ENCODE measurements around the gene MLYCD.

The MLYCD gene

DNA sequence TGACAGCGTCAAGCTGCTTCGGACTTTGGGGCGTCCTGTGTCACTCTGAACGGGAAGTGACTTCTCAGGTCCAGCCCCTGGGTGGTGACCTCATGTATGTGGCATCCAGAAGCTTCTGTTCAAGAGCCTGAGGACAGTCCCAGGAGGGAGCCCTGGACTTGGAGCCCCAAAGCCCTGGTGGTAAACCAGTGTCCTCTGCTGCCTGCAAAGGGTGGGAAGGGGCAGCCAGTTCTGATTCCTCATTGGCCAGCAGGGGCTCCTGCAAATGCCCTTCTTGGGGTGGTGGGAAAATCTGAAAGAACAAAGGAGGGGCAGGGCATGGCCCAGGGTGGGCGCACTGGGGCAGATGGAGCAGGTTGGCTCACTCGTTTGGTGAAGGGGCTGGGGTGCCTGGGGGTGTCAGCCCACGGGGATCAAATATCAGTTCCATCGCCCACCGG is 55.7 kb downstream of the MLYCD start:
- no peak for DNase-seq (ENCODE audit: low read depth, low spot score)

DNA sequence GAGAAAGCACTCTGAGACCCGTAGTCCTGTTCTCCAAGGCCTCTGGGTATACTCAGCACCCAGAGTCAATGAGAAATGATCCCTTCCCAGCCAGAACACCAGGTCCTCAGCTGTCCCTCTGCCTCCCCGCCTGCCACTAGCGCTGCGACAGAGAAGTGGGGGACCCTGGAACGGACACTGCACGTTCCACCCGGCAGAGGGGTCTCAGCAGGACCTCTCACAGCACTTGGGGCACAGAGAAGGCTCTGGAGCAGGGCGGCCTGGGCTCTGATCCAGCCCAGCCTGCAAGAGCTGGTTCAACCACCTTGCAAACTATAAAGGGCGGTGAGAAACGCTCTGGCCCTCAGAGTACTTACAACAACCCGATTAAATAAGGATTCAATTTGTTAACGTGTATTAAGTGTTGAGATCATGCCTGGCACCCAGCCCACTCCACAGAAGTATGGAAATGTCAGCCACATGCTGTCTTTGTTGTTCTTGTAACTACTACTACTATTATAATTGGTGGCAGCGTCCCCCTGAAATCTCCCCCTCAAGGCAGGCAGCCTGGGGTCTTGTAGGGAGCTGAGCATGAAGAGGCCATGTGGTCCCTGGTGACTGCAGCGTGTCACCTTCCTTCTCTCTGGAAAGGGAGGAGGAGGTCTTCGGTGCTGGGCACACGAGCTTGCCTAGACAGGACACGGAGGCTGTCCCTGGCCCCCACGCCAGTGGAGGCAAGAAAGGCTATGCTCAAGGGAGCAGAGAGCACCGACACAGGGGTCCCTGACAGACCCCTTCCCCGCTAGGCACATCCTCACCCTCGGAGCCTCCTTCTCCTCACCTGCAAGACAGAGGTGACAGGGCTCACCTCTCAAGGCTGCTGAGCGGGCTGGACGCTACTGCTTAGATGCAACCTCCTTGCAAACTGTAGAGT is 56.6 kb downstream of the MLYCD start:
- no peak for DNase-seq (ENCODE audit: low read depth, low spot score)

DNA sequence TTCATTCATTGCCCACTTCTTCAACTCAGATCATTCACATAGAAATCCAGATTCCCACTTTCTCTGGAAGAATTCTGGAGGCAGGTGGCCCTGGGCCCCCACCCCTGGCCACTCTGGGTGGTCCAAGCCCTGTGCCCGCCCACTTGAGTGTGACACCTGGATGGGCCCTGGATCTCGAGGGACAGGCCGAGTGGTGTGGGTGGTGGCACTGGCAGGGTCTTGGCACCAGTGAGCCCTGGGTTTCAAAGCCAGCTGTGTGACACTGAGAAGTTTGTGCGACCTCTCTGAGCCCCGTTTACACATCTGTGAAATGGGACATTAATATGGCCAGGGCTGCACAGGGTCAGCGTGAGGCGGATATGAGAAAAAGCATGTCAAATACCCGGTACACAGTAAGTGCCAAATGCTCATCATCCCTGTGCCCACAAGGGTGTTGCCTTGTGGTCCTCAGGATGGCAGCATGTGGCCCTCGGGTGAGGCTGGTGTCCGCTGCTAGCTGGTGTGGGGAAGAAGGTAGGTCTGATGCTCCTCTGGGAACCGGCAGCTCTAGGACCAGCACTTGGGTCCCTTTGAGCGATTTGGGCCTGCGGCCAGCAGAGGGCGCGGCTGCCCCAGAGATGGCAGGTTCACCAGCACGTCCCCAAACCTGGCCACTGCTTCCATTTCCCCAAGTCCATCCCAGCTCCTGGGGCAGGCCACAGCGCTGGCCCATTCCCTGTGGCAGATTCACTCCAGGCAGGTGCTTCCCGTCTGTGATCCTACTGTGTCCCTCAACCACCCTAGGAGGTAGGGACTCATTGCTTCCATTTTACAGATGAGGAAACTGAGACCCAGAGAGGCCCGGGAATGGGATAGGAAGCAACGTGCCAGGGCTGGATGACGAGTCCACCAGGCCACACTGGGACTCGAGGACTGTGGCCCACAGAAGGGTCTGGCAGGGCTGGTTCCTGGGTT is 57.7 kb downstream of the MLYCD start:
- no peak for DNase-seq (ENCODE audit: low read depth, low spot score)

DNA sequence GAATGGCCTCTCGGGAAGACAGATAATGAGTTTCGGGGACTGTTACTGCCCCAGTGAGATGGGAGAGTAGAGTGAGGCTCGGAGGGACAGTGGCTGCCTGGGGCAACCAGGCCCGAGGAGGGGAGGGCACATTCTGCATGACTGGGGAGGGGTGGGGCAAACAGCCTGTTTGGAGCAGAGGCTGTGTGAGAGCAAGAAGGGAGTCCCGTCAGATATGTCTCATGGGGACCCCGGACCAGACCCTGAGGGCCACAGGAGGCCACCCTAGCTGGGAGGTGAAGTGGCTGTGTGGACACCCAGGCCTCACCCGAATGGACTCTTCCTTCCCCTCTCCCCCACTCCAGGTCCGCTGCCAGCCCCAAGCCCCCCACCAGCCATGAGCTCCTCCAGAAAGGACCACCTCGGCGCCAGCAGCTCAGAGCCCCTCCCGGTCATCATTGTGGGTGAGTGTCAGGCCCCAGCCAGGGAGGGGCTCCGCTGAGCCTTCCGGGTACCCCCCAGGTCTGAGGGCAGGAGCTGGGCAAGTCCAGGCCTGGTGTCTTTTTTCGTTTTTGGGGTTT is 58.5 kb downstream of the MLYCD start:
- no peak for DNase-seq (ENCODE audit: low read depth, low spot score)

DNA sequence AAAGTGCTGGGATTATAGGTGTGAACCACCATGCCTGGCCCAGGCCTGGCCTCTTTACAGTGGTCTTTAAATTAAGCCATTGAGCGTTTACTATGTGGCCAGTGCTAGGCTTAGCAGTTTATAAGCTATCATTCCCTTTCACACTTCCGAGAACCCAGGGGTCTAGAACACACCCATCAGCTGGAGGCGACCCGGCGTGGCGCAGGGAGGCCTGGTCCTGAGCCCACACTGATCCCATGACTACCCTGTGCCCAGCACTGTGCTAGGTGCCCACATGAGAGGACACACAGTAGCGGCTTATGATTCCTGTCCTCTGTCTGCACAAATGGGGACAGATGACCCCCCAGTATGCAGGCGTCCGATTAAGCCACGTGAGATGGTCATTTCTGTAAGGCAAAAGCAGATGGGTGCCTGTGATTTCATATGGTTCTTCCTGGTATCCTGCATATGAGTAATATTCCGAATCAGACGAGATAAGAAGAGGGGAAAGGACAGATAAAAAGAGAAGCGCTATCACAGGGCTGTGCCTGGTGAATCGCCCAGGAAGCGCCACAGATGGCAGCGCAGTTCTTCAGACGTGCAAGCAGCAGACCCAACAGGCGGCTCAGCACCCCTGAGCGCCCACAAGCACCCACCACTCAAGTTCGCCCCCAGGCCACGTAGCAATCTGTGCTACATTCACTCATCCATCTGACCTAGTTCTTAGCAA is 59.4 kb downstream of the MLYCD start:
- DNase-seq (ENCODE audit: low read depth, low spot score): no peak

DNA sequence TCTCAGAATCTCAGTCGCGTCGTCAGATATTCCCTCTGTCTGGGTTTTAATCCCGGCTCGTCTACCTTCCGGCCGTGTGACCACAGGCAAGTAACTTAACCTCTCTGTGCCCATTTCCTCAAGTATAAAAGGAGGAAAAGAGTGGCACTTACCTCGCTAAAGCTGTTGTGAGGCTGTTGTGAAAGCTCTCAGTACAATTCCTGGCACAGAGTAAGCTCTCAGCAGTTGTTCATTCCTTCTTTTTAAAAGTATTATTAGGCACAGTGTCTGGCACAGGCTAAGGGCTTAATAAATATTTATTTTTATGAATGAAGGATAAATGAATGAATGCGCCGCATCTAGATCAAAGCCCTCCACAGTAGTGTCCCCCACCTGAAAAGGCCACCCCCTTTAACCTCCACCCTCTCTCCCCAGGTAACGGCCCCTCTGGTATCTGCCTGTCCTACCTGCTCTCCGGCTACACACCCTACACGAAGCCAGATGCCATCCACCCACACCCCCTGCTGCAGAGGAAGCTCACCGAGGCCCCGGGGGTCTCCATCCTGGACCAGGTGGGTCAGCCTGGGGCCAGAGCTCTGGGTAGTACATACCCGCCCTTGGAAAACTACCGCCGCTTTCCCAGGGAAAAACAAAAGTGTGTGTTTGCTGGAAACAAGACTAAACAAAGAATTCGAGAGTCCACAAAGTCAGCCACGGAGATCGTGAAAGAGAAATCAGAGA is 60.1 kb downstream of the MLYCD start:
- no peak for DNase-seq (ENCODE audit: low read depth, low spot score)

DNA sequence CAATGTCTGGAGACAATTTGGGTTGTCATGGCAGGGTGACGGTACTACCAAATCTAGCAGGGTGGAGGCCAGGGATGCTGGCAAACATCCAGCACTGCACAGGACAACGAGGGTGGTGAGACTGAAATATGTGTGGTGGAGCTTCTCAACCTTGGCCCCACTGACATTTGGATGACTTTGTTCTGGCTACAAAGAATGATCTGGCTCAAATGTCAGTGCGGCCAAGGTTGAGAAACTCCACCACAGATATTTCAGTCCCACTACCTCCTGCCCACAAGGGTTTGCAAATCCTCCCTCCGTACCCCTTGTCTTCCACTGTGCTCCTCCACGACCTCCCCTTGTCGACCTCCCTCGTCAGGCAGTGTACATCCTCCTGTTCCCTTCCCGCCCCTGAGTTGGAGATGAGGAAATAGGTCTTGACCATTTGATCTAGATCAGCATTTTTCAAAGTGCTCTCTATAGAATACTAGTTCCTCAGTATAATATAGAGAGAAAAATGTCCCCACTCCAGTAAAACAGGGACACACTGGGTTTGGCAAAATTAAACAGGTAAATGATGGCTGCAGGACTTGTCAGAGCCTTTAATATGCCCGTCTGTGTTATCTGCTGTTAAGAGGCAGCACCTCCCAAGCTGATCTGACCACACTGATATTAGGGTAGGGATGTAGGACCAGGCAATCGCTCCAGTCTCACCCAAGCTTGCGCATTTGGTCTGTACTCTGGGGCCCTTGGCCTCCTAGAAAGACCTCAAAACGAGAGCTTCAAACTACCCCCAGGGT is 60.9 kb downstream of the MLYCD start:
- DNase-seq (ENCODE audit: low read depth, low spot score): no peak

DNA sequence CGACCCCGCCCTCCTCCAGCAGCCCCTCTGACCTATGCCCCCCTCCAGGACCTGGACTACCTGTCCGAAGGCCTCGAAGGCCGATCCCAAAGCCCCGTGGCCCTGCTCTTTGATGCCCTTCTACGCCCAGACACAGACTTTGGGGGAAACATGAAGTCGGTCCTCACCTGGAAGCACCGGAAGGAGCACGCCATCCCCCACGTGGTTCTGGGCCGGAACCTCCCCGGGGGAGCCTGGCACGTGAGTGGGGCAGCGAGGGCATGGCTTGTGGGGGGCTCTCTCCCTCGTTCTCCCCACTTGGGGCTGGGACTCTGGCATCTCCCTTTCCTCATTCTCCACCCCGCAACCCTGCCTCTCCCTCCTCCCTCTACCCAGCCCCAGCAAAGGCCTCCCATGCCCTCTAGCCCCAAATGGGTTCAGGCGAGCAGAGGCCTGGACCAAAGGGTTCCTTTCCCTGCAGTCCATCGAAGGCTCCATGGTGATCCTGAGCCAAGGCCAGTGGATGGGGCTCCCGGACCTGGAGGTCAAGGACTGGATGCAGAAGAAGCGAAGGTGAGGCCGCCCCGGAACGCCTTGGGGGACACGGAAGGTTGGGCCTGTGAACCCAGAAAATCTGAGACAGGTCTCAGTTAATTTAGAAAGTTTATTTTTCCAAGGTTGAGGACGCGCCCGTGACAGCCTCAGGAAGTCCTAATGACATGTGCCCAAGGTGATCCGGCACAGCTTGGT is 61.8 kb downstream of the MLYCD start:
- no peak for DNase-seq (ENCODE audit: low read depth, low spot score)

DNA sequence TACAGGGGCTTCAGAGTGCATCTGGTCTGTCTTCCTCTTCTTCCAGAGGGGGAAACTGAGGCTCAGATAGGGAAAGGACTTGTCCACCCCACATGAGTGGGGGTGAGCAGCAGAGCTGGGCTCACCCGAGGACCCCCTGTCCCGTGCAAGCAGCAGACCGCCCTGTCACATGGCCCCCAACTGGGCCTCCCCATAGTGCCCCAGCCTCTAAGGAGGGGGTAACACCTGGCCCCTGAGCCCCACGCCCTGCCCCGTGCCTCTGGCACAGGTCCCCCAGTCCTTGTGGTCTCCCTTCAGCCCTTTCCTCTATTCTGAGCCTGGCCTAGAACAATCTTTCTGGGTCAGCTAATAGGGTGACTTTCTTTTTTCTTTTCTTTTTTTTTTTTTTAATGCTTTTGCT is 62.7 kb downstream of the MLYCD start:
- DNase-seq (ENCODE audit: low read depth, low spot score): no peak

DNA sequence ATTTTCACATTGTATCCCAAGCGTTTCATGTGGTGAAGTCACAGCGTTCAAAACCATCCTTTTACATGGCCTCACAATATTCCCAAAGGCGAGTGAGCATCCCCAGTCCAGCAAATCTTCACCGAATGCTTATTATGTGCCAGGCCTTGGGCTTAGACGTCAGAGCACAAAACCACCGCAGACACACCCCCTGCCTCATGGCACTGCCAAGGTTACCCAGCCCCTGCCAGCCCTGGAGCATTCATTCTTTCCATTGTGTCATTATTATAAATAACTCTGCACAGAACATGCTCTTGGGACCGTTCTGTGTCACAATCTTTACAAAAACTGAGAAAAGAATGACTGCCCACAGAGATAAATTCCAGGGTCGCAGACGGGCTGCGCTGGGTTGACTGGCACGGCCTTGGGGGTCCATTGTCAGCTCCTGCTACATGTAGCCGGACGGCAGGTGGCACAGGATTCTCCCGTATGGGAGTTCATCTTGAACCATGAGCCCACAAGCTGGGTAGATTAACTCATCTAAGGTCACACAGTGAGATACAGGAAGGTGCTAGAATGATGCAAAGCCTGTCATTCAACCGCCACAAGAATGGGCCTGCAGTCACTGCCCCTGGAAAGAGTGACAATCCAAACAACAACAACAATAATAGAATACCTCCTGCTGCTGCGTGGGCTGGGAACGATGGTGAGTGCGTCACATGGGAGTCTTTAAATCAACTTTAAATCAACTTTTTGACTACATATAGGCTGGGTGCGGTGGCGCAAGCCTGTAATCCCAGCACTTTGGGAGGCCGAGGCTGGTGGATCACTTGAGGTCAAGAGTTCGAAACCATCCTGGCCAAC is 64.6 kb downstream of the MLYCD start:
- DNase-seq (ENCODE audit: low read depth, low spot score): no peak

DNA sequence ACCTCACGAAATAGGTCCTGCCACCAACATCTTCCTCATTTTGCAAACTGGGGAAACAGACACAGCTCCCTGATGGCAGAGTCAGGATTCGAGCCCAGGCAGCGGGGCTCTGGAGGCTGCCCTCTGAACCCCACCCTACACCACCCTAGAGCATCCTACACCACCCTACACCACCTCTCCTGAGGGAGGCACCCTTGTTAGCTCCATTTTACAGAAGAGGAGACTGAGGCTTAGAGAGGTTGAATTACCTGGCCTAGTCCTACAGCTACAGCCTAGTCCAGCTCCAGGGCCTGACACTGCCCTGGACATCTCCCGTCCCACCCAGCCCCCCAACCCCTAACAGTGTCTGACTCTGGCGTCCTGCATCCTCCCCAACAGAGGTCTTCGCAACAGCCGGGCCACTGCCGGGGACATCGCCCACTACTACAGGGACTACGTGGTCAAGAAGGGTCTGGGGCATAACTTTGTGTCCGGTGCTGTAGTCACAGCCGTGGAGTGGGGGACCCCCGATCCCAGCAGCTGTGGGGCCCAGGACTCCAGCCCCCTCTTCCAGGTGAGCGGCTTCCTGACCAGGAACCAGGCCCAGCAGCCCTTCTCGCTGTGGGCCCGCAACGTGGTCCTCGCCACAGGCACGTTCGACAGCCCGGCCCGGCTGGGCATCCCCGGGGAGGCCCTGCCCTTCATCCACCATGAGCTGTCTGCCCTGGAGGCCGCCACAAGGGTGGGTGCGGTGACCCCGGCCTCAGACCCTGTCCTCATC is 65.9 kb downstream of the MLYCD start:
- no peak for DNase-seq (ENCODE audit: low read depth, low spot score)

DNA sequence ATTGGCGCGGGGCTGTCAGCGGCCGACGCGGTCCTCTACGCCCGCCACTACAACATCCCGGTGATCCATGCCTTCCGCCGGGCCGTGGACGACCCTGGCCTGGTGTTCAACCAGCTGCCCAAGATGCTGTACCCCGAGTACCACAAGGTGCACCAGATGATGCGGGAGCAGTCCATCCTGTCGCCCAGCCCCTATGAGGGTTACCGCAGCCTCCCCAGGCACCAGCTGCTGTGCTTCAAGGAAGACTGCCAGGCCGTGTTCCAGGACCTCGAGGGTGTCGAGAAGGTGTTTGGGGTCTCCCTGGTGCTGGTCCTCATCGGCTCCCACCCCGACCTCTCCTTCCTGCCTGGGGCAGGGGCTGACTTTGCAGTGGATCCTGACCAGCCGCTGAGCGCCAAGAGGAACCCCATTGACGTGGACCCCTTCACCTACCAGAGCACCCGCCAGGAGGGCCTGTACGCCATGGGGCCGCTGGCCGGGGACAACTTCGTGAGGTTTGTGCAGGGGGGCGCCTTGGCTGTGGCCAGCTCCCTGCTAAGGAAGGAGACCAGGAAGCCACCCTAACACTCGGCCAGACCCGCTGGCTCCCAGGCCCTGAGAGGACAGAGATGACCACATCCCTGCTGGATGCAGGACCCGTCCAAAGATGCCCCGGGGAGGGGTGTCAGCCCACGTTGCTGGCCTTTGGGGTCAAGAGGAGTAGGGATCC is 66.7 kb downstream of the MLYCD start:
- DNase-seq (ENCODE audit: low read depth, low spot score): no peak

DNA sequence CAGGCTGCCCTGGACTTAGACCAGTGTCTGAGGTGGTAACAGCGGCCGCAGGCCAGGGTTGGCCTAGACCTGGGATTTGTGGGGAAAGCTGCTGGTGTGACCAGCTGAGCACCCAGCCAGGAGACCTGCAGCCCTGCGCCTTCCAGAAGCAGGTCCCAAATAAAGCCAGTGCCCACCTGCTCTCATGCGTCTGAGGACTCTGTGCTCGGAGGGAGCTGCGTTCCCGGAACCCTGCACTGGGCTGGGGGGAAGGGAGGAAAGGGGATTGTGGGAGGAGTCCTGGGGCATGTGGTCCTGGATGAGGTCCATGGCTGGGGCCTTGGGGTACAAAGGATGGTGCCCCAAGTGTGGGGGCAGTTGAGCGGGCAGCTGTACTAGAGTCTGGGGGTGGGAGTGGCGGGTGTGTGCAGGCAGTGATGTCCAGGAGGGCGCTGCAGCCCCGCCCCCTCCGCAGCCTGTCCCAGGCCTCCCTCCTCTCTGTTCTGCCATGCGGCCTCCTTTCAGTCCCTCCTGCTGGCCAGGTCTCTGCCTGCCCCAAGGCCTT is 67.3 kb downstream of the MLYCD start:
- DNase-seq (ENCODE audit: low read depth, low spot score): no peak

DNA sequence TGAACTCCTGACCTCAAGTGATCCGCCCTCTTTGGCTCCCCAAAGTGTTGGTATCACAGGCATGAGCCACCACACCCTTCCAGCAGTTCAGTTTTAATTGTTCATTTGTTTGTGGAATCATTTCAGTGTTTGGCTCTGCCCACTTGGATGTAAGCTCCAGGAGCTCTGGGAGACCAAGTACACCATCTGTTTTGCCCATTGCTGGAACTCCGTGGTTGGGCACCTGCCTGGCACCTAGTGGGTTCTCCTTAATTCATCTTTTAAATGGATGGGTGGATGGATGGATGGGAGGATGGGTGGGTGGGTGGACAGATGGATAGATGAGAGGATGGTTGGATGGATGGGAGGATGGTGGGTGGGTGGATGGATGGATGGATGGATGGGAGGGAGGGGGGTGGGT is 68.2 kb downstream of the MLYCD start:
- no peak for DNase-seq (ENCODE audit: low read depth, low spot score)

DNA sequence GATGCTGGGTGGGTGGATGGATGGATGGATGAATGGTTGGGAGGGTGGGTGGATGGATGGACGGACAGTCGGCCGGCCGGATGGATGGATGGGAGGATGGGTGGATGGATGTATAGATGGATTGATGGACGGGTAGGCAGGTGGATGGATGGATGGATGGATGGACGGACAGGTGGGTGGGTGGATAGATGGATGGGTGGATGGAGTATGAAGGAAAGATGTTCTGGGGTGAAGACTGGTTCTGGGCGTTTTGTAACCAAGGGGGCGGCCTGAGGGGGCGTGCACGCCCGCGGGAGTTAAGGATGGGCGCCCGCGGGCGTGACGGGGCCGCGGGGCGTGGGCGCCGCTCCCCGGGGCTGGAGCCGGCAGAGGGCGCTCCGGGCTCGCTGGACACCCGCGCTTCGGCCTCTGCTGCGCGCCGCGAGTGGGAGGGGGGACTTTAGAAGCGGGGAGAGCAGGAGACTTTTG is 69.0 kb downstream of the MLYCD start, which contains the start of gene NECAB2:
NECAB2 (plus strand) TSS at position 407 of the 468 bp plus-strand sequence. CDS start 405 bp downstream, outside the sequence.
- DNase-seq (ENCODE audit: low read depth, low spot score): no peak

DNA sequence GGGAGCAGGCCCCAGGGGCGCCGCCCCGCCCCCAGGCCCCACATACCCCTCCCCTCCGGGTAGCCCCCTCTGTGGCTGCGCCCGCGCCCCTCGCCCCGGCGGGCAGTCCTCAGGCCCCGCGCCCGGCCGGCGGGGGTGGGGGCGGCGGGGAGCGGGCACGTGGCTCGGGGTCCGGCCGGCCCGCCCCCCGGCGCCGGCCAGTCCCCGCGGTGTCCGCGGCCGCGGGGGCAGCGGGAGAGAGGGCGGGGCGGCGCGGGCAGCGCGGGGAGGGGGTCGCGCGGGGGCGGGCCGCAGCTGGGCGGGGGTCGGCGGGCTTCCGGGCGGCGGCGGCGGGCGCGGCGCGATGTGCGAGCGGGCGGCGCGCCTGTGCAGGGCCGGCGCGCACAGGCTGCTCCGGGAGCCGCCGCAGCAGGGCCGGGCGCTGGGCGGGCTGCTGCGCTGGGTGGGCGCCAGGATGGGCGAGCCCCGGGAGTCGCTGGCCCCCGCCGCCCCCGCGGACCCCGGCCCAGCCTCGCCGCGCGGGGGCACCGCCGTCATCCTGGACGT is 69.5 kb downstream of the MLYCD start:
- no peak for DNase-seq (ENCODE audit: low read depth, low spot score)

Measured in brain pericyte (primary cell).